NCI-H146 treated with DMSO at 0.1 percent for 48 hours (cell line): Measurements from ENCODE around the gene HECTD4.
A peak's percentile ranks its signal among the peaks of the same experiment; 100 is the strongest.
"Not testable (repeated sequence)": the region's sequence is repeated elsewhere in the genome, so short reads cannot be mapped to it uniquely, and the experiment has no call there.

Source experiments
- DNase-seq: peaks from one replicate; lab custom pipeline; 2025; ENCODE audit not compliant: unreplicated experiment; lab: John Stamatoyannopoulos, UW

Gene HECTD4

GRCh38 chr12:112354399-112354798 is 27.8 kb downstream of the HECTD4 start:
- DNase-seq: no peak

- no peak for DNase-seq
Observed at GRCh38 chr12:112353393-112353792, 28.8 kb downstream of the HECTD4 start.

GRCh38 chr12:112352921-112353320 is 29.3 kb downstream of the HECTD4 start:
- no peak for DNase-seq

GRCh38 chr12:112350593-112351592 is 31.3 kb downstream of the HECTD4 start:
- no peak for DNase-seq

GRCh38 chr12:112349431-112349830 is 32.8 kb downstream of the HECTD4 start:
- peak; percentile 29 for DNase-seq

- not testable (repeated sequence) for DNase-seq
Observed at GRCh38 chr12:112348926-112349325, 33.3 kb downstream of the HECTD4 start.

GRCh38 chr12:112347581-112347982 is 34.6 kb downstream of the HECTD4 start:
- no peak for DNase-seq

GRCh38 chr12:112346194-112346593 is 36.0 kb downstream of the HECTD4 start:
- DNase-seq: no peak

GRCh38 chr12:112344220-112344619 is 38.0 kb downstream of the HECTD4 start:
- no peak for DNase-seq

- no peak for DNase-seq
Observed at GRCh38 chr12:112342587-112342986, 39.6 kb downstream of the HECTD4 start.

- DNase-seq: peak; percentile 17
Observed at GRCh38 chr12:112341046-112341825, 41.0 kb downstream of the HECTD4 start.

GRCh38 chr12:112340230-112340629 is 42.0 kb downstream of the HECTD4 start:
- DNase-seq: no peak

GRCh38 chr12:112334999-112335398 is 47.2 kb downstream of the HECTD4 start:
- not testable (repeated sequence) for DNase-seq

GRCh38 chr12:112333019-112333418 is 49.2 kb downstream of the HECTD4 start:
- DNase-seq: no peak

GRCh38 chr12:112331886-112332285 is 50.3 kb downstream of the HECTD4 start:
- DNase-seq: no peak

- no peak for DNase-seq
Observed at GRCh38 chr12:112330706-112331105, 51.5 kb downstream of the HECTD4 start.

- no peak for DNase-seq
Observed at GRCh38 chr12:112328456-112329124, 53.6 kb downstream of the HECTD4 start.

- no peak for DNase-seq
Observed at GRCh38 chr12:112327209-112327938, 54.9 kb downstream of the HECTD4 start.

- DNase-seq: no peak
Observed at GRCh38 chr12:112325622-112326207, 56.5 kb downstream of the HECTD4 start.

GRCh38 chr12:112325157-112325556 is 57.1 kb downstream of the HECTD4 start:
- DNase-seq: no peak
